Nephron (organoid): Measurements from ENCODE around the gene PEX12.

Source experiments
- H3K27ac Mint-ChIP-seq, 3 experiments: 2 replicates each; pipeline ENCODE4 v1.8.0; 2020; ENCODE audit warnings: mixed read lengths in 3 of 3, mild to moderate bottlenecking in 2 of 3, moderate library complexity in 1 of 3
- H3K27me3 Mint-ChIP-seq: 2 replicates; pipeline ENCODE4 v1.8.0; 2021; ENCODE audit warnings: low read depth, mild to moderate bottlenecking, moderate library complexity, mixed read lengths
- H3K36me3 Mint-ChIP-seq: 2 replicates; pipeline ENCODE4 v1.8.0; 2020; ENCODE audit warnings: low read depth, mixed read lengths
- H3K4me1 Mint-ChIP-seq: 2 replicates; pipeline ENCODE4 v1.8.0; 2020; ENCODE audit warnings: mixed read lengths
- H3K4me3 Mint-ChIP-seq, 3 experiments: 2 replicates each; pipeline ENCODE4 v1.8.0; 2020; ENCODE audit warnings: mild to moderate bottlenecking in 3 of 3, mixed read lengths in 3 of 3, moderate library complexity in 2 of 3
- H3K9me3 Mint-ChIP-seq: 2 replicates; pipeline ENCODE4 v1.8.0; 2020; ENCODE audit warnings: mixed read lengths
- CTCF ChIP-seq, 3 experiments: fragments of 200-600 bp; sonication (generic); IDR thresholded peaks; one replicate each; pipeline ENCODE4 v1.5.0; 2021; ENCODE audit warnings: antibody characterized with exemption in 3 of 3; ENCODE audit not compliant: unreplicated experiment in 3 of 3

The PEX12 gene

DNA sequence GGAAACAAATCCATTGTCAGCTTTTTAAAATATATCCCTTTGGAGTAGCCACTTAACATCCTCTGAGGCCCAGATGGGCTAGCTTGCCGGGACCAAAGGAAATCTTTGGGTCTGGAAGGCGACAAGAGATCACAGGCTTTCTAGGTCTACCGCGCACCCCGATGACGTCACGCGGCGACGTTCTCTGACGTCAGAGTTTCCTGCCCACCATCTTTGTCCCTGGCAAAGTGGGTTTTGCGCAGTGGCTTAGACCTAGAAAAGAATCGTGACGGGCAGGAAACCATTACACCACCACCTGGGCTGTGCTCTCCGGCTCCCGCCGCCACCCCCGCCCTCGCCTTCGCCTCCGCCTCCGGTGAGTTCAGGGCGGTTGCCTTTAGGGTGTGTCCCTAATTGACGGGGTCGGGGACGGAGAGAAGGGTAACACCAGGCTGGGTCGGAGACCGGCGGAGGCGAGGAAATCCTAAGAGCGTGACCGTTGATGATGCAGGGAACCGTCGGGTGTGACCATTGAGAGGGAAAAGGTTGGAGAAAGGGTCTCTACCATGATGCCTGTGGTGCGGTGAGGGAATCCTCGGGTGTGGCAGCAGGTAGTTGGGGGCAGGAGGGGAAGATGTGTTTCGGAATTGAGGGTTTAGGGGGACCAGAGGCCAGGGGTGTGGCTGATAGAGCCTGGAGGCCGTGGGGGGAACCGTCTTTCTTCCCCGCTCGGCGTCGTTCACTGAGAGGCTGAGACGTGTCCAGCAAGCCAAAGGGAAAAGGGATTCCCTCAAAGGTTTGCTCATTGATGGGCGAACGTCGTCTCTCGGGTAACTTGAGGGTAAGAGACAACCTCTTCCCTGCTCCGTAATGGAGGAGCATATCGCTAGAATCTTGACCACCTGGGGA is 8.9 kb upstream of the PEX12 start, which contains the start of gene AP2B1:
TSS of gene AP2B1 (plus strand) at position 249 of the 888 bp plus-strand sequence. CDS start 6,709 bp downstream, outside the sequence.
- H3K36me3 Mint-ChIP-seq: no peaks in the 10 kb centered on the region
- peaks cover 35% of the 10 kb centered on the region for H3K4me1 Mint-ChIP-seq
- H3K9me3 Mint-ChIP-seq: no peaks in the 10 kb centered on the region
- peak within 1 kb of the TSS; percentile 92 to 96 (median 95) for H3K4me3 Mint-ChIP-seq
- peaks cover 4% of the 10 kb centered on the region for H3K27me3 Mint-ChIP-seq
- TF ChIP-seq CTCF (IDR thresholded peaks at IDR 0.05; ENCODE audit: unreplicated experiment in 3 of 3): no peak
- peak within 1 kb of the TSS; percentile 87 to 97 (median 96) for H3K27ac Mint-ChIP-seq

DNA sequence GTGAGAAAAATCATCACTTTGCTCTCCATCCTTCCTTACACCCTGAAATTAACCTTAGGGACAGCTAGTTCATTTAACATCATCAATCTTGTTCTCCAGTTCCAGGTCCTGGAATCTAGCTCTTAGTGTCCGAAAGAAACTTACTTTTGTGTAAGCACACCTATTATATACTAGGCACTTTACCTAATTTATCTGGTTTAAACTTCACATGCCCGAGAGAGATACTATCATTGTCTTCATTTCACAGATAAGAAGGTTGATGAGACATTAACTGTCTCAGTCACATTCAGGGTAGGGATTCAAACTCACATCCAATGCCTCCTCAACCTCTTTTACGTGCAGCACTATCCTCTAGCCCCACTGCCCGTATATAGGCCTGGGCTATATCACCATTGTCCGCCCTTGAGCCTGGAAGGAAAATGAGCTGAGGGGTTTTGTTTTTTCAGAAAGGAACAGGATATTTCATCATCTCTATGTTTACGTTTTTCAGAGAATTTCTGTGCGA is 8.2 kb upstream of the PEX12 start:
- peak overlapping the region; percentile 92 to 96 (median 95) for H3K4me3 Mint-ChIP-seq
- peaks cover 35% of the 10 kb centered on the region for H3K4me1 Mint-ChIP-seq
- peak overlapping the region; percentile 87 to 97 (median 96) for H3K27ac Mint-ChIP-seq
- no peak for TF ChIP-seq CTCF (IDR thresholded peaks at IDR 0.05; ENCODE audit: unreplicated experiment in 3 of 3)
- H3K9me3 Mint-ChIP-seq: no peaks in the 10 kb centered on the region
- peaks cover 4% of the 10 kb centered on the region for H3K27me3 Mint-ChIP-seq
- H3K36me3 Mint-ChIP-seq: no peaks in the 10 kb centered on the region

DNA sequence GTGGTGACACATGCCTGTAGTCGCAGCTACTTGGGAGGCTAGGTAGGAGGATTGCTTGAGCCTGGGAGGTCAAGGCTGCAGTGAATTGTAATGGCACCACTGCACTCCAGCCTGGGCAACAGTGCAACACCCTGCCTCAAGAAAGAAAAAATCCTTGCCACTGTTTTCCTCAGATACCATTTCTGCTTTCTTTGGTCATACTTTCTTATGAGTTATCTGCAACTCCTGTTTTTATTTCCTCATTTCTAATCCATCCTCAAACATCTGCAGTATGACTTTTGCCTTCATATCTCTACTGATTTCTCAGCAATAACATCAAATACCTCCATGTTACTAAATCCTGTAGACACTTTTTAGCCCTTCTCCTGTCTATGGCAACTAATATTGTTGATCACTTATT is 5.7 kb upstream of the PEX12 start:
- H3K9me3 Mint-ChIP-seq: no peaks in the 10 kb centered on the region
- peaks cover 4% of the 10 kb centered on the region for H3K27me3 Mint-ChIP-seq
- H3K27ac Mint-ChIP-seq: no peak overlapping the region
- no peak overlapping the region for H3K4me3 Mint-ChIP-seq
- H3K4me1 Mint-ChIP-seq: peaks cover 23% of the 10 kb centered on the region
- no peaks in the 10 kb centered on the region for H3K36me3 Mint-ChIP-seq
- TF ChIP-seq CTCF (IDR thresholded peaks at IDR 0.05; ENCODE audit: unreplicated experiment in 3 of 3): no peak

- Mint-ChIP-seq H3K4me3 (peak overlapping the region; percentile 90 to 97 (median 95)), H3K9me3 (no peaks in the 10 kb centered on the region), H3K36me3 (peaks cover 9% of the 10 kb centered on the region), H3K27ac (peak overlapping the region; percentile 98 to 99 (median 99)), H3K4me1 (peaks cover 23% of the 10 kb centered on the region), H3K27me3 (no peaks in the 10 kb centered on the region)
- no peak for TF ChIP-seq CTCF (IDR thresholded peaks at IDR 0.05; ENCODE audit: unreplicated experiment in 3 of 3)
Observed at GRCh38 chr17:35578929-35579432, 610 bp upstream of the PEX12 start.

DNA sequence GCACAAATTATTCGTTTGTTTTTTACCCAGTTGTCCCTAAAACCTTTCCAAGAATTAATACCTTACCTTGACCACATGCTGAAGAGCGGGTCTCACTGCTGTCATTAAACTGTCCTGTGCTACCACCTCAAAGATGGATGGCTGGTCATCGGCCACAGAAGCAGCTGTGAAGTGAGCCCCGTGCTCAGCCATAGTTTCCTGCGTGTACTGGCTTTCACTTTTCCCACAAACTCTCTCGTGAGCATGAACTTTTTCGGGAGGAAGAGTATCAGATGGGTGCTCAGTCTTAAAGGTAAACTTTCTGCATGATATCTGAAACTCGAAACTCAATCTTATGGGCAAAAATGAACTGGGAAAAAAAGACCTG is 558 bp downstream of the PEX12 start:
- no peaks in the 10 kb centered on the region for H3K27me3 Mint-ChIP-seq
- peak overlapping the region; percentile 98 to 99 (median 99) for H3K27ac Mint-ChIP-seq
- TF ChIP-seq CTCF (IDR thresholded peaks at IDR 0.05; ENCODE audit: unreplicated experiment in 3 of 3): no peak
- H3K4me3 Mint-ChIP-seq: peak overlapping the region; percentile 90 to 97 (median 95)
- peaks cover 9% of the 10 kb centered on the region for H3K36me3 Mint-ChIP-seq
- H3K4me1 Mint-ChIP-seq: peaks cover 23% of the 10 kb centered on the region
- H3K9me3 Mint-ChIP-seq: no peaks in the 10 kb centered on the region
